Choroid plexus epithelial cell (primary cell): ENCODE data around the gene RIBC2.
A peak's percentile ranks its signal among the peaks of the same experiment; 100 is the strongest.

Experiments used
- DNase-seq: peaks from one replicate; pipeline ENCODE4 v3.0.0-alpha.2; 2010; ENCODE audit warnings: low read depth
- H3K4me3 ChIP-seq: 2 replicates; pipeline ENCODE4 v1.5.1; 2011; ENCODE audit warnings: low read depth, mild to moderate bottlenecking, control low read depth, low read length, moderate library complexity
- TF ChIP-seq, protein P1 (sequence below): conservative IDR thresholded peaks from 2 replicates; pipeline ENCODE4 v1.5.1; 2011; ENCODE audit warnings: low read depth, mild to moderate bottlenecking, control low read depth, inconsistent platforms, low read length, moderate library complexity

Gene RIBC2

DNA sequence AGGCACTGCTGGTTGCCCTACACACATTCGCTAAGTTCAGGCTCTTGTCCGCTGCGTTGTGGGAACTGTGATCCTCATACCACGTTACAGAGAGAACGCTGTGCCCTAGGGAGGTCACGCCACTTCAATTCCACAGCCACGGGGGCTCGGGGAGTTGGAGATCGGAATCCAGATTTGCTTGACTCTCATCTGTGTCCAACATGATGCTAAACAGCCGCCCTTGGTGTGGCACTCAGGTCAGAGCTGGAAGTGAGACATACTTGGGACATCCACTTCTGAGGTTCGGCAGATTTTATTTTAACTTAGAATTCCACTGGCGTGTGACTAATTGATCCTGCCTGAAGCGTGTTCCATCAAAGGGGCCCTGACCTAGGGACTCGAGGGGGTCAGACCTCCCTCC, 41.7 kb downstream of the RIBC2 start:
- TF ChIP-seq, protein P1, sequence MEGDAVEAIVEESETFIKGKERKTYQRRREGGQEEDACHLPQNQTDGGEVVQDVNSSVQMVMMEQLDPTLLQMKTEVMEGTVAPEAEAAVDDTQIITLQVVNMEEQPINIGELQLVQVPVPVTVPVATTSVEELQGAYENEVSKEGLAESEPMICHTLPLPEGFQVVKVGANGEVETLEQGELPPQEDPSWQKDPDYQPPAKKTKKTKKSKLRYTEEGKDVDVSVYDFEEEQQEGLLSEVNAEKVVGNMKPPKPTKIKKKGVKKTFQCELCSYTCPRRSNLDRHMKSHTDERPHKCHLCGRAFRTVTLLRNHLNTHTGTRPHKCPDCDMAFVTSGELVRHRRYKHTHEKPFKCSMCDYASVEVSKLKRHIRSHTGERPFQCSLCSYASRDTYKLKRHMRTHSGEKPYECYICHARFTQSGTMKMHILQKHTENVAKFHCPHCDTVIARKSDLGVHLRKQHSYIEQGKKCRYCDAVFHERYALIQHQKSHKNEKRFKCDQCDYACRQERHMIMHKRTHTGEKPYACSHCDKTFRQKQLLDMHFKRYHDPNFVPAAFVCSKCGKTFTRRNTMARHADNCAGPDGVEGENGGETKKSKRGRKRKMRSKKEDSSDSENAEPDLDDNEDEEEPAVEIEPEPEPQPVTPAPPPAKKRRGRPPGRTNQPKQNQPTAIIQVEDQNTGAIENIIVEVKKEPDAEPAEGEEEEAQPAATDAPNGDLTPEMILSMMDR, result no peak
- DNase-seq, result no peak
- H3K4me3 ChIP-seq, result no peak overlapping the region

DNA sequence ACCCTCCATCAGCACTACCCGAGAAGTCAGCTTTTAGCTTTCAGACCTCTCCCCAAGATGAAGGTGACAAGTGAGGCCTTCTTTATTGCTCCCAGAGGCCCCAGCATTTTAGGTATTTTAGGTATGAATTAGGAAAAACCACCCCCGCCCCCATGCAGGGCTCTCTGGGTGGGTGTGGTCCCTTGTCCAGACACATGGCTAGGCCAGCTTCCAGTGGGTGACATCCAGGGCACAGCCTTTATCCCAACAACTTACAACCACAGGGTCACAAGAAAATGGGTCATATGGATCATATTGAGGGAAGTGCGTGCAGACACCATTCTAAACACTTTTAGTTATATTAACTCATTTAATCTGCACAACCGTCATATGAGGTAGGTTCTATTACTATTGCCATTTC, 42.1 kb downstream of the RIBC2 start:
- TF ChIP-seq, protein P1, result no peak
- no peak for DNase-seq
- H3K4me3 ChIP-seq, result no peak overlapping the region

DNA sequence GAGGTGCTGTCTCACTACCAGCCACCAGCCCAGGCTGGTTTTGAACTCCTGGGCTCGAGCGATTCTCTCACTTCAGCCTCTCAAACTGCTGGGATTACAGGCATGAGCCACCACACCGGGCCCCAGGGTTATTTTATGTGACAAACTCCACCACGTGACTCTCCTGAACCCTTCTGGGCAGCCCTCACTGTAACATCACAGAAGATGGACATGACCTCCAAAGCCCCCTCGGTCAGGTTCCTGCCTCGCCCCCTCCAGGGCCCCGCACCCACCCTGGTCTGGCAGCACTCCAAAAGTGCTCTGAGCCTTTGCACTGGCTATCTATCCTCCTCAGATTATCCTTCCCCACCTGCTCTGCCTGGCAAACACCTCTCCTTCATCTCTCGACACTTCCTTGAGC, 43.3 kb downstream of the RIBC2 start:
- no peak overlapping the region for H3K4me3 ChIP-seq
- TF ChIP-seq, protein P1, result no peak
- no peak for DNase-seq

DNA sequence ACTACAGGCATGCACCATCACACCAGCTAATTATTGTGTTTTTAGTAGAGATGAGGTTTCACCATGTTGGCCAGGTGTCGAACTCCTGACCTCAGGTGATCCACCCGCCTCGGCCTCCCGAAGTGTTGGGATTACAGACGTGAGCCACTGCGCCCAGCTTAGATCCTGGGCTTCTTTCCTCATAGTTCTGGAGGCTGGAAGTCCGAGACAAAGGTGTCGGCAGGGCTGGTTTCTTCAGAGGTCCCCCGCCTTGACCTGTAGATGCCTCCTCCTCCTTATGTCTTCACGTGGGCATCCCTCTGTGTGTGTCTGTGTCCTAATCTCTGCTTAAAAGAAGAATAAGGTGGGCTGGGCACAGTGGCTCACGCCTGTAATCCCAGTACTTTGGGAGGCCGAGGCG, 45.0 kb downstream of the RIBC2 start:
- no peak overlapping the region for H3K4me3 ChIP-seq
- TF ChIP-seq, protein P1, result no peak

DNA sequence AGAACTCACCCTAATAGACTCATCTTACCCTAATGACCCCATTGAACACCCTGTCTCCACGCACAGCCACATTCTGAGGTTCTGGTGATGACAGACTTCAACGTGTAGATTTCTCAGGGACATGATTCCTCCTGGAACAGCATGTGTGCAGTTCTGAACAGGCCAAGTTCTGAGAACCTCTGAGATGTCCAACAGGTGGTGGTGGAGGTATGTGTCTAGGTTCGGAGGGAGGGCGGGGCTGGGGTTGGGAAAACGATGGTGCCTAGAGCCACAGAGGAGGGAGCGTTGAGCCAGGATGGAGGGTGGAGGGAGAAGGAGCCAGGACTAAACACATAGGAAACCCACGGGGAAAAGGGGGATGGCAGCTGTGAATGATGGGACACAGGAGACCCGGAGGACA, 45.7 kb downstream of the RIBC2 start:
- DNase-seq, result no peak
- TF ChIP-seq, protein P1, result no peak
- H3K4me3 ChIP-seq, result no peak overlapping the region

More for the DNA sequence above, 45.0 kb downstream of the RIBC2 start:
- no peak for DNase-seq

DNA sequence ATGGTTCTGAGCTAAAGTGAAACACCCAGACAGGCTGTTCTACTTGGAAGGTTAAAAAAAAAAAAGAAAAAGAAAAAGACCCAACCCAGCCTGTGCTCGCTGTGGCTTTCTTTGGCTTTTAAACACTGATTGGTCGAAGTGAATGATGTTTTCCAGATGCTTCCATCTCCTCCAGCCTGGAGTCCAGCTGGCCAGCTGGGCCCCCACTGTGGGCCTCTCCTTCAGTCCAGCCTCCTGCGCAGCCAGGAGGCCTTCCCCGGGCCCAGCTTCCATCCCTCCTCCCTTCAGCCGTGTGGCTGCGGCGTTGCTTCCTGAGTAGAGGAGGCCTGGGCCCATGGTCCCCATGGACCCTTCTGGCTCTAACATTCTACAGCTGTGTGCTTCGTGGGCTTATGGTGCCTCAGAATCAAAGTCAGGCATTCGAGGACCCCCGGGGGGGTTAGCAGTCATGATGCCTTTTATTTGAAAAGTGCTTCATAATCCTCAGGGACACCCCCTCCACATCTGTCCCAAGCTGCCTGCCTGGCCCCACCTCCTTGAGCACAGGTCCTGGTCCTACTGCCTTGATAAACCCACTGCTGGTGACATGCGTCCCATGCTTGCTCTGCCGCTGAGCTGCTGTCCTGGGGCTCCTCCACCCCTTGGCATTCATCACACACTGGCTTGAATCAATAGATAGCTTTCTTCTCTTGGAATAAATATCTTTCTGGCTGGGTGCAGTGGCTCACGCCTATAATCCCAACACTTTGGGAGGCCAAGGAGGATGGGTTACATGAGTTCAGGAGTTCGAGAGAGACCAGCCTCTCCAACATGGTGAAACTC, 47.0 kb downstream of the RIBC2 start:
- peak; percentile 67 for DNase-seq
- no peak overlapping the region for H3K4me3 ChIP-seq
- TF ChIP-seq, protein P1, result no peak
